ENCODE data around the gene AP1M2.
A peak's percentile ranks its signal among the peaks of the same experiment; 100 is the strongest.
"Not testable (repeated sequence)": the region's sequence is repeated elsewhere in the genome, so short reads cannot be mapped to it uniquely, and the experiment has no call there.

Gene AP1M2

DNA sequence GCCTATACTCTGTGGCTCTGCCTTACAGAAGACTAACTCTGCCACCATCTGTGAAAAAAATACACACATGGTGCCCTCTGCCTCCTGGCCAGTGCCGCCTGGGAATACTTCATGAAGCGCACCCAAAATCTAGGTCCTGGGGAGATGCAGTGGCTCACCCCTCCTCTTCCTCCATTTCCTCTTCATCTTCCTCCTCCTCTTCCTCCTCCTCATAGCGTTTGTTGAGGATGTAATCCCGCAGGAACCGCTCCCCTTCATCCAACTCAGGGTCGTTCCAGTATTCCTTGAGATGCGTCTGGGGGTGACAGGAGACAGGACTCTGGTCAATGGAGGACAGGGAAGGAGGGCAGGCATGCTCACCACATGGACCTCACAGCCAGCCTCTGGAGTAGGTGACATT is 27.0 kb downstream of the AP1M2 start:
- no peak for DNase-seq

DNA sequence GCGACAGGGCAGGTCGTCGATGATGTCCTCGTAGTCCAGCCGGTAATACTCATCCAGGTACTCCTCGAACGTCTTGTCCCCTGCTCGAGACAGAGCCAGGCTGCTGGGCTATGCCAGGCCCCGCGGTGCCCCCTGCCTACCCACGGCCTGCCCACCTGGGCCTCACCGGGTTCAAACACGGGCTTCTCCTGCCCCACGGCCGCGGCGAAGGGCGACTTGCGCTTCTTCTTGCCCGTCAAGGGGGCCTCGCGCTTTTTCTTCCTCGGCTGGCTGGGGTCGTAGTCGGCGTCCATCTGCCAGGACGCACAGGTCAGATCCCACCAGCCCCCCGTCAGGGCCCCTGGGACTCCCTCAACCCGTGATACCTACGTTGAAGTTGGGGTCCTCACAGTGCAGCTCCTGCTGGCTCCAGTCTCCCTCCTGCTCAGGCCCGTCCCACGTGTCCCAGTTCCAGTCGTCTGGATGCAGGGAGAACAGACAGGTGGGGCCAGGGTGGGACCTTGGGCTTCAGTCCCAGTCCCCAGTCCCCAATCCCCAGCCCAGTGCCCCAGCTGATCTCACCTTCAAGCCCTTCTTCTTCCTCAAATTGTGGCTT is 29.4 kb downstream of the AP1M2 start:
- no peak for DNase-seq

DNA sequence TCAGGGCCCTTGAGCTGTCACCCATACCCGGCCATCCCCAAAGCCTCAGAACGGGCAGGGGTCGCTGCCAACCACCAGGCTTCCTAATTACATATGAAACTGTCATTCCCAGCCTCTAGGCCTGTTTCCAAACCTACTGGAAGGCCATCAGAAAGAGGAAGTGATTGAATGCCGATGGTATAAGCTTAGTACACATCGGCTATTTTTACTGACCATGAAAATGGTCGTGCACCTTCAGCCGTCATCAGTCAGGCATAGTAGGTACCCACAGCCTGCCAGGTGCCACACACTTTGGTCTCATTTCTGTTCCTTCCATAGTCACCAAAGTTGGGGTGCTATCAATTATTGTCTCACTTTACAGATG is 31.5 kb downstream of the AP1M2 start:
- DNase-seq, result no peak

DNA sequence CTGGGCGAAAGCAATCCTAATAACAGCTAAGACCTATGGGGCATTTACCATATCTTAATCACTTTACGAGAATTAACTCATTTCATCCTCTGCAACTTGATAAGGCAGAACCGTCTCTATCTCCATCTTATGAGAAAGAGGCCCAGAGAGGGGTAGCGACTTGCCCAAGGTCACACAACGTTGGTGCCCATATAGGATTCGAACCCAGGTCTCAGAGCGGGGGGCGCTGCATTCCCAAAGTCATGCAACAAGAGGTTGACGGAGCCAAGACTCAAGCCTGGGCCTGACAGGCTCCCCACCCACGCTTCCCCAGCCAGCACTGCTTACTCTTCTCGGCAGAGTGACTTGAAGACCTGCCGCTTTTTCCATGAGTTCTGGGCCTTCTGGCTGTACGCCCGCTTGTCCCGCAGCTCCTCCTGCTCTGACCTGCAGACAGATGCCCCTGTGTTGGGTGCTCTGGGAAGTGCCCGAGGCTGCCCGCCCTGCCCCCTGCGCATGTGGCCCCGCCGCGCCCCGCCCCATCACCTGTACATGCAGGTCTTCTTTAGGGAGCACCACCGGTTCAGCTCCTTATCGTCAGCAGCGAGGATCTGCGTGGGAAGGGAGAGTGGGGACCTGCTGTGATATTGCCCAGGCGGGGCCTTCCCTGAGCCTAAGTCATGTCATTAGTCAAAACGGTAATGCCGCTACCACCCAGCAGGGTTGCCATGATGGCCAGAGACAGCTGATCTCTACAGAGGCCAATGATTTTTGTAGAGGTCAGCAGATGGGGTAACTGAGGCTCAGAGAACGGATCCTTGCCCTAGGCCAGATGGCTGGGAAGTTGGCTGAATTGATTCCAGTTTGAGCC is 32.1 kb downstream of the AP1M2 start:
- no peak for DNase-seq

DNA sequence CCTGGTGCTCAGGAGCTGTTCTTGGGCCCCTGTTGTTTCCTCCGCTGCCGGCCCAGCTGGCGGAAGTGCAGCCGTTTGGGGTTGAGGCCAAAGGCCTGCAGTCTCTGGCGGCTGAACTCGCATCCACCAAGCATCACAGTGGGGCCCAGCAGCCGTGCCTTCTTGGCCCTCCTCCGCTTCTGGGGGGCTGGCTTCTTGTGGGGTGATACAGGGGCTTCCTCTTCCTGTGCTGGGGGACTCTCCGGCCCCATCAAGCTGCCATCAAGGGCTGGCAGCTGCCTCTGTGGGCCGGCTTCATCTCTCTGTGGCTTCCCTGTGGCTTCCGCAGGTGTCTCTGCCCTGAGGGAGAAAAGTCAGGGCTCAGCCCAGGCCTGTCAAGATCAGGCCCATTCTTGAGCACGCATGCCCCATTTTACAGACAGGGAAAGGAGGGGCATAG is 33.1 kb downstream of the AP1M2 start:
- no peak for DNase-seq

DNA sequence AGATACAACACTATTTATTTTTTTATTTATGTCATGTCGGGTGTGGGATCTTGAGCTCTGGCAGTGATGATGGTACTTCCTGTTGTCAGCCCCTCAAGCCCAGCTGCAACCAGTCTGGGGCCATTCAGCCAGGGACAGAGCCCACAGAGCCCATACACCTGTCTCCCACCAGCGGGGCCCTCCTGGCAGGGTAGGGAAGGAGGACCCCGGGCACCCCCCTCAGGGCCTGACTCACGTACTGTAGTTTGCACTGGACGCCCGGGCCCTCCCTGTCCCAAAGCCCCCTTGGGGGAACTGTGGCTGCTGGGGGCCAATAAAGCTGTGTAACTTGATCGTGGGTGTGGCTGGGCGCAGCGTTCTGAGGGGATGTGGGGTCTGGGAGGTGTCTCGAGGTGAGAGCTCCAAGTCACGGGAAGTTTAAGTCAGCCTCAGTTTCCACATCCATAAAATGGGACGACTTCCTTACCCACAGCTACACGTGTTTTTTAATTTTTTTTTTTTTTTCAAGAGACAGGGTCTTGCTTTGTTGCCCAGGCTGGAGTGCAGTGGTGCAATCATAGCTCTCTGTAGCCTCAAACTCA is 33.9 kb downstream of the AP1M2 start:
- no peak for DNase-seq

DNA sequence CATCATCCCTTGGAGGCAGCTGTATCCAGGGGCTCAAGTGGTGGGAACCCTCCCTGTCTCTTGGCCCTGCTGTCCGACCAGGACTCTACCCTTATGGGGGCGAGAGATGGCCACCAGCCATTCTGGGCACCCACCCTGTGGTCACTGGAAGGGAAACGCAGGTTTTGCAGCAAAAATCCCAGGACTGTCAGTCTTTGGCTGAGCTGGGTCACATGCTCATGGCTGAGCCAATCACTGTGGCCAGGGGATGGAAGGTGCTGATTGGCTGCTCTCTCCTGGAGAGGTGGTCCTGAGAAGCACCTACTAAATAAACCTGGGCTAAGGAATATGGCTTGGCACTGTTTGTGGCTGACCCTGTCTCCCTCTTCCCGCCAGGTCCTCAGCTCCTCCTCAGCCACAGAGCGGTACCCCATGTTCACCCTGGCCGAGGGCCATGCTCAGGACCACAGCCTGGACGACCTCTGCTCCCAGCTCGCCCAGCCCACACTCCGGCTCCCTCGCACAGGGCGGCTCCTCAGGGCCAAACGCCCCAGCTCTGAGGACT is 34.5 kb downstream of the AP1M2 start:
- DNase-seq, result no peak

DNA sequence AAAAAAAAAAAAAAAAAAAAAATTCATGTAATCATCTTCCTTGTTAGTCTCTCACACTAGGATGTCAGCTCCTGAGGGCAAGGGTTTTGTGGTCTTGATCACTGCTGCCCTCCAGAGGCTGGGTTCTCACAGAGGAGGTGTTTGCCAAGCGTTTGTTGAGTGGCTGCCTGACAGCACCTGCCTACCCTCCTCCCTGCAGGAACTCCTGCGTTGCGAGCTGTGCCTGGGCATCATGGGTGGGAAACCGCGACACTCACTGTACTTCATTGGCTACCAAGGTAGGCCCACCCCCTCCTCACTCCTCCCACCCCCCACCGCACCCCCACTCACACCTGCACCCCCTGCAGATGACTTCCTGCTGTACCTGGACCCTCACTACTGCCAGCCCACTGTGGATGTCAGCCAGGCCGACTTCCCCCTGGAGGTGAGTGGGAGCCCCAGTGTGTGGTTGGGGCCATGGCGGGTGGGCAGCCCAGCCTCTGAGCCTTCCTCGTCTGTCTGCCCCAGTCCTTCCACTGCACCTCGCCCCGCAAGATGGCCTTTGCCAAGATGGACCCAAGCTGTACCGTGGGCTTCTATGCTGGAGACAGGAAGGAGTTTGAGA is 35.3 kb downstream of the AP1M2 start:
- DNase-seq, result no peak

DNA sequence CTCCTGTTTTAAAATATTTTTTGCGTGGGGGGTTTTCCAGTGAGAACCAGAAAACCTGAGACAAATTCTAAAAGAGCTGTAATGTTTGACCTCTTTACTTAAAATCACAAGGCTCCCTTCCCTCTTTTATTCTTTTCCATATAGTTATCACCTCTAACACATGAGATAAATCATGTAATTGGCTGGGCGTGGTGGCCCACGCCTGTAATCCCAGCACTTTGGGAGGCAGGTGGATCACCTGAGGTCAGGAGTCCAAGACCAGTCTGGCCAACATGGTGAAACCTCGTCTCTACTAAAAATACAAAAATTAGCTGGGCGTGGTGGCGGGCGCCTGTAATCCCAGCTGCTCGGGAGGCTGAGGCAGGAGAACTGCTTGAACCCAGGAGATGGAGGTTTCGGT is 36.1 kb downstream of the AP1M2 start:
- DNase-seq, result not testable (repeated sequence)

DNA sequence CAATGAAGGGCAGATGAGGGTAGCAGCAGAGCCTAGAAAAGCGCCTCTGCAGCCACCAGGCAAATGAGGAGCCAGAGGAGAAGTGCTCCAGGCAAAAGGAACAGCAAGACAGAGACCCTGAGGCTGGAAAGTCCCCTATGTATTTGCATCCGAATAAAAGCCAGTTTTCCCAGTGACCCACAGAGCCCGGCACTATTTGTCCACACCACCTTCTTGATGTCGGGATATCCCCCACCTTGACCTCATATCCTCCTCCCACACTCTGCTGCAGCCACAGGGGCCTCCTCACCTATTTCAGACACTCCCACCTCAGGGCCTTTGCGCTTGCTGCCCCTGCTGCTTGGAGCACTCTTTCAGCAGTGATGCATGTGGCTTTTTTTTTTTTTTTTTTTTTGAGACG is 36.8 kb downstream of the AP1M2 start:
- no peak for DNase-seq

DNA sequence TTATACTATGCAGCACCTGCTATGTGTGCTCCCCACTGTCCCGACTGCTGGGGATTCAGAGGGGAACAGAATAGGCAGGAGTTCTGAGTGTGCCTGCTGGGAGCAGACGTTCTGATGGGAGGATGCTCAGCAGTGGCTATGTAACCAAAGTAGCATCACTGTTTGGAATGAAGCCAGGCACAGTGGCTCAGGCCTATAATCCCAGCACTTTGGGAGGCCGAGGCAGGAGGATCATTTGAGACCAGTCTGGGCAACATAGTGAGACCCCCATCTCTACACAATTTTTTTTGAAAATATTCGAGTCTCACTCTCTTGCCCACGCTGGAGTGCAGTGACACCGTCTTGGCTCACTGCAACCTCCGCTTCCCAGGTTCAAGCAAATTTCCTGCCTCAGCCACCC is 37.4 kb downstream of the AP1M2 start:
- no peak for DNase-seq

DNA sequence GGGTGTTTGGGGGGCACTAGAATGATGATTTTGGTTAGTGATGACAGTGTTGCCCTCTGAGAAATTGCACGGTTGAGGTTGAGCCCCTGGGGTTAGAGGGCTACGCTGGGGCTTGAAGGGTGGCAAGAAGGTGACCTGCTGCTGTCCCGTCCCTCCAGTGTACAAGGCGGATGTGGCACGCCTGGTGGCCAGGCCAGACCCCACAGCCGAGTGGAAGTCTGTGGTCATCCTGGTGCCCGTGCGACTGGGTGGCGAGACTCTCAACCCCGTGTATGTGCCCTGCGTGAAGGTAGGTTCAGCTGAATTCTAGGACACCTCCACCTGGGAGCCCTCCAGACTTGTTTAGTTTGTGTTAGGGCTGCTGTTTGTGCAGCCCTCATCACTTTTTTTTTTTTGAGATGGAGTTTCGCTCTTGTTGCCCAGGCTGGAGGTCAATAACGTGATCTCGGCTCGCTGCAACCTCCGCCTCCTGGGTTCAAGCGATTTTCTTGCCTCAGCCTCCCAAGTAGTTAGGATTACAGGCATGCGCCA is 38.3 kb downstream of the AP1M2 start:
- DNase-seq, result no peak

DNA sequence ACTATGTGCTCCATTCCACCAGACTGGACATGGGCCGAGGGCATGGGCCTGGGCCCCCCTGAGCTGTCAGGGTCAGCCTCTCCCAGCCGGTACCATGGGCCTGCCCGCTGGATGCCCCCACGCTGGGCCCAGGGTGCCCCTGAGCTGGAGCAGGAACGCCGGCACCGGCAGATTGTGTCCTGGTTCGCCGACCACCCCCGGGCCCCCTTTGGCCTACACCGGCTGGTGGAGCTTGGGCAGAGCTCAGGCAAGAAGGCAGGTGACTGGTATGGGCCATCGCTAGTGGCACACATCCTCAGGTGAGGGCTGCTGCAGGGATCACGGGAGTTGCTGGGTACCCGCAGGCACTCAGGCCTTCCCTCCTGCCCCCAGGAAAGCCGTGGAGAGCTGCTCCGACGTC is 40.3 kb downstream of the AP1M2 start:
- no peak for DNase-seq

DNA sequence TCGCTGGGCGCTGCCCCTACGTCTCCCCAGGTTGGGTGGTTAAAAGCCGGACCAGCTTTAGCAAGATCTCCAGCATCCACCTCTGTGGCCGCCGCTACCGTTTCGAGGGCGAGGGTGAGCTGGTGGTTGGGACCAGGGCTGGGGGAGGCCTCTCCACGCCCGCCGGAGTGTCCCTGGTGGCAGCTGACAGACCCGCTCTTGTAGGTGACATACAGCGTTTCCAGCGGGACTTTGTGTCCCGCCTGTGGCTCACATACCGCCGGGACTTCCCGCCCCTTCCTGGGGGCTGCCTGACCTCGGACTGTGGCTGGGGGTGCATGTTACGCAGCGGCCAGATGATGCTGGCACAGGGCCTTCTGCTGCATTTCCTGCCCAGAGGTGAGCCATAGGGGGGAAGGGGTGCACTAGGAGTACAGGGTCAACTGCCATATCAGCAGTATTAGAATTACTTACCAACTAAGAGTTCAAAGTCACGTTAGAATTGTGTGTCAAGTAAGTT is 42.3 kb downstream of the AP1M2 start:
- no peak for DNase-seq

DNA sequence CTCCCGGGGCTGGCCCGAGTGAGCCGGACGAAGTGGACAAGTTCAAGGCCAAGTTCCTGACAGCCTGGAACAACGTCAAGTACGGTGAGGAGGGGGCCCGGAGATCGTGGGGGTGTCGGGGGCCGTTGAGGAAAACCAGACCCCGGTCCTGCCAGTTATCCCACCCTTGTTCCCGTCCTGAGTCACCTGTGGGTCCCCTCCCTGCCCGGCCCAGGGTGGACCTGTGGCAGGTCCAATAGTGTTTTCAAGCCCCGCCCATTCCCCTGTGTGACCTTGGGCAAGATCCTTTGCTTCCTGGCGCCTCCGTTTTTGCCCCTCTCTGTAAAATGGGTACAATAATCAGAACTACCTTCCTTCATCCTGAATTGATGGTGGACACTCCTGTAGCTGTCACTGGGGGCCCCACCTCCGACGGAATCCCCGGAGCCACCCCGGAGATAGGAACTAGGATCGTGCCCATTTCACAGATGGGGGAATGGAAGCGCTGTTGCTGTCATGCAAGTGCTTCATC is 42.8 kb downstream of the AP1M2 start:
- peak; percentile 8 for DNase-seq

DNA sequence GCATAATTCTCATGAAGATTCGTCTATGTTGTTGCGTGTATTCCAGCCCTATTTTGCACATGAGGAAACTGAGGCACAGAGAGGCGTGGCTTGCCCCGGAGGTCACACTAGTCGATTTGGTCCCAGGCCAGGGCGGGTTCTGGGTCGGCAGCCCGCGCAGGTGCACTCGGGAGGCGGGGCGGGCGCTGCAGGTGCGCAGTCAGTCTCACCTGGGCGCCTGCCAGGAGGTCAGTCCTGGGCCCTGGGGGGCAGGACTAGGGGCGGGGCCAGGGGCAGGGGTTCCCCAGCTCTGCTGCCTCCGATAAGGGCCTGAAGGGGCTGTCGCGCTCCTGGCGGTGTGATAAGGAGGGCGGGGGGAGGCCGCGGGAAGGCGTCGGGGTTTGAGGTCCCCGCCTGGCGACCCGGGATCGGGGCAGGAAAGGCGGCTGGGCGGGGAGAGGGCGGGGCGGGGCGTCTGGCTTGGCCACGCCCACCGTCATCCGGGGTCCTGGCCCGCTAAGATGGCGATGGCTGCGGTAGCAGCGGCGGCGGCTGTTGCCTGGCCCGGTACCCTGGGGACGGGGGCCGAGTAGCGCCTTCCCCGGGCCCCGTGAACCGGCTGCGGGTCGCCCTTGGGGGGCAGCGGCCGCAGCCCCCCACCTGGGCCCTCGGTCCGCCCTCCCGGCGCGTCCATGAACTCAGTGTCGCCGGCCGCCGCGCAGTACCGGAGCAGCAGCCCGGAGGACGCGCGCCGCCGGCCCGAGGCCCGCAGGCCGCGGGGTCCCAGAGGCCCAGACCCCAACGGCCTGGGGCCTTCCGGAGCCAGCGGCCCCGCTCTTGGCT is 43.5 kb downstream of the AP1M2 start, which contains the start of gene ATG4D:
Gene ATG4D, plus strand, starts transcription at position 485 of the 822 bp plus-strand sequence. Its CDS starts 187 bp downstream, at position 672.
- peak; percentile 93 for DNase-seq

DNA sequence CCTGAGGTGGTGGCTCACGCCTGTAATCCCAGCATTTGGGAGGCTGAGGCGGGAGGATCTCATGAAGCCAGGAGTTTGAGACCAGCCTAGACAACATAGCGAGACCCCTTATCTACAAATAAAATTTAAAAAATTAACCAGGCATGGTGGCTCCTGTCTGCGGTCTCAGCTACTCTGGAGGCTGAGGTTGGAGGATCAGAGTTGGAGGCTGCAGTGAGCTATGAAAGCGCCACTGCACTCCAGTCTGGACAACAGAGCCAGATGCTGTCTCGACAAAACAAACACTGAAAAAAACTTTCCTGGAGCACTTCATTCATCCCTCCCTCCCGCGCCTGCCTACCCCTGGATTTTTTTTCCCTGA is 44.1 kb downstream of the AP1M2 start:
- no peak for DNase-seq

DNA sequence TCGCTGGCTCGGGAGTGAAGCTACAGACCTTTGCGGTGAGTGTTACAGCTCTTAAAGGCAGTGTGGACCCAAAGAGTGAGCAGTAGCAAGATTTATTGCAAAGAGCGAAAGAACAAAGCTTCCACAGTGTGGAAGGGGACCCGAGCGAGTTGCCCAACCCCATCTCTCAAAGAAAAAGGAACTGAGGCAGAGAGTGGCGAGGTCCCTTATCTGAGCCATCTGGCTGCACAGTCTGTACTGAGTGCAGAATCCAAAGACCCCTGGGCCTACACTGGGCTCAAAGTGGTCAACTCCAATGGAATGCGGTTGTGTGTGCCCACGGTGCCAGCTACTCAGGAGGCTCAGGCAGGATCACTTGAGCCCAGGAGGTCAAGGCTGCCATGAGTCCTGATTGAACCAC is 48.1 kb downstream of the AP1M2 start:
- not testable (repeated sequence) for DNase-seq

DNA sequence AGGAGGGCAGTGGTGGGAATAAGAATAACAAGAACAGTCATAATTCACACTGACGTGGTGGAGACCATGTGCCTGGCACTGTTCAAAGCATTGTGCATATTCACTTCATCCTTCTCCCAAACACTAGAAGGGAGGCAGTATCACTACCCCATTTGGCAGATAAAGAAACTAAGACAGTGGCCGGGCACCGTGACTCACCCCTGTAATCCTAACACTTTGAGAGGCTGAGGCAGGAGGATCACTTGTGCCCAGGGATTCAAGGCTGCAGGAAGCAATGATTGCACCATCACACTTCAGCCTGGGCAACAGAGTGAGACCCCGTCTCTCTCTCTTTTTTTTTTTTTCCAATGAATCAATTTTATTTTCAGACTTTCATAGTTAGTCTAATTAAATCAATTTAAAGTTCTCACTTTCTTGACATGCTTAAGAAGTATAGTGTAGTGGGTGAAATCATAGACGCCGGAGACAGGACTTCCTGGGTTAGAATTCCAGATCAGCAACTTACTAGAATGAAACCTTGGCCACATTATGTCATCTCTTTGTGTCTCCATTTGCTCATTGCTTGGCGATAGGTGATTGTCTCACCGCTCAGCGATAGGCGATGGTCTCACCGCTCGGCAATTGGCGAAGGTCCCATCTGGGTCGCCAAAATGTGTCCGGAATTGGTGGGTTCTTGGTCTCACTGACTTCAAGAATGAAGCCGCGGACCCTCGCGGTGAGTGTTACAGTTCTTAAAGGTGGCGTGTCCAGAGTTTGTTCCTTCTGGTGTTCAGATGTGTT is 48.7 kb downstream of the AP1M2 start:
- no peak for DNase-seq

DNA sequence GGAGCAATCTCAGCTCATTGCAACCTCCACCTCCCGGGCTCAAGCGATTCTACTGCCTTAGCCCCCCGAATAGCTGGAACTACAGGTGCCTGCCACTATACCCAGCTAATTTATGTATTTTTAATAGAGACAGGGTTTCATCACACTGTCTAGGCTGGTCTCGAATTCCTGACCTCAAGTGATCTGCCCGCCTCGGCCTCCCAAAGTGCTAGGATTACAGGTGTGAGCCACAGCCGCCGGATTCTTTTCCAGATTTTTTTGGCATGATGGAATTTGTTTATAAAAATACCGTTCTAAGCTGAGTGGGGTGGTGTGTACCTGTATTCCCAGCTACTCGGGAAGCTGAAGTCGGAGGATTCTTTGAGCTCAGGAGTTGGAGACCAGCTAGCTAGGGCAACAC is 49.4 kb downstream of the AP1M2 start:
- DNase-seq, result no peak

DNA sequence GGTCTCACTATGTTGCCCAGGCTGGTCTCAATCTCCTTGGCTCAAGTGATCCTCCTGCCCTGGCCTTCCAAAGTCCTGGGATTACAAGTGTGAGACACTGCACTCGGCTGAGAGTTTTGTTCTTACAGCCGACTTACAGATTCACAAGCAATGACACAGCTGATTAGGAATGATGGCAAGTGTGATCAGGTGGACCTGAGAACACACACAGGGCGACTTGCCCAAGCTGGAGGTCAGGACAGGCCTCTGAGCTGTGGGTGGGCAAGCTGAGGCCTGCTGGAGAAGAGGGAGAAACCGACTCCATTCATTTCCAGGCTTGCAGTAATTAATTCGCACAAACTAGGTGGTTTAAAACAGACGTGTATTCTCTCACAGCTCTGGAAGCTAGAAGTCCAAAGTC is 51.5 kb downstream of the AP1M2 start:
- DNase-seq, result no peak

Data from DMS79 treated with DMSO at 0.1 percent for 48 hours (cell line).